Upper lobe of right lung (tissue), 1 donor: ENCODE data around the gene PLA2G1B. TPM values are rescaled to one million over a fixed set of nuclear protein-coding genes. Genes with fewer than 3 reads are reported as not detected.

Experiments used
- ATAC-seq: fragments of 200-7000 bp; cut with Tn5 transposase; one replicate; pipeline ENCODE4 v1.9.1; 2020; ENCODE audit warnings: mild to moderate bottlenecking, moderate library complexity
- DNase-seq: peaks from one replicate; pipeline ENCODE4 v3.0.0-alpha.2; 2020
- H3K27ac ChIP-seq: fragments of 200-600 bp; one replicate; pipeline ENCODE4 v1.8.0; 2022
- H3K27me3 ChIP-seq: fragments of 200-600 bp; one replicate; pipeline ENCODE4 v1.8.0; 2022; ENCODE audit warnings: mild to moderate bottlenecking
- H3K36me3 ChIP-seq: fragments of 200-600 bp; one replicate; pipeline ENCODE4 v1.8.0; 2022
- H3K4me1 ChIP-seq: fragments of 200-600 bp; one replicate; pipeline ENCODE4 v1.8.0; 2022
- H3K4me3 ChIP-seq: fragments of 200-600 bp; one replicate; pipeline ENCODE4 v1.8.0; 2022; ENCODE audit warnings: mild to moderate bottlenecking
- H3K9me3 ChIP-seq: fragments of 200-600 bp; one replicate; pipeline ENCODE4 v1.8.0; 2022
- intact Hi-C: fragments of 100-400 bp; cut with DNase I; formaldehyde crosslinking; loops from one replicate; pipeline ENCODE4 v1.11.0; 2022
- total RNA-seq: library from RNA; stranded (reverse); fragmentation: NEBNext Ultra II Directional; extraction: Animal tissue kit (Norgen Biotek cat#: 25700); gene quantifications from one replicate; pipeline ENCODE4 v1.2.1, GENCODE V29; 2021
- TF ChIP-seq, protein P1 (sequence below): fragments of 200-600 bp; IDR thresholded peaks from one replicate; pipeline ENCODE4 v1.8.0; 2022; ENCODE audit warnings: antibody characterized with exemption
- donor health status: DM: no; HTN: yes; CAD: no; lungs with severe emphysema.

PLA2G1B gene
- total RNA-seq, 1 donor from 2014 or later: 62.2 TPM

DNA sequence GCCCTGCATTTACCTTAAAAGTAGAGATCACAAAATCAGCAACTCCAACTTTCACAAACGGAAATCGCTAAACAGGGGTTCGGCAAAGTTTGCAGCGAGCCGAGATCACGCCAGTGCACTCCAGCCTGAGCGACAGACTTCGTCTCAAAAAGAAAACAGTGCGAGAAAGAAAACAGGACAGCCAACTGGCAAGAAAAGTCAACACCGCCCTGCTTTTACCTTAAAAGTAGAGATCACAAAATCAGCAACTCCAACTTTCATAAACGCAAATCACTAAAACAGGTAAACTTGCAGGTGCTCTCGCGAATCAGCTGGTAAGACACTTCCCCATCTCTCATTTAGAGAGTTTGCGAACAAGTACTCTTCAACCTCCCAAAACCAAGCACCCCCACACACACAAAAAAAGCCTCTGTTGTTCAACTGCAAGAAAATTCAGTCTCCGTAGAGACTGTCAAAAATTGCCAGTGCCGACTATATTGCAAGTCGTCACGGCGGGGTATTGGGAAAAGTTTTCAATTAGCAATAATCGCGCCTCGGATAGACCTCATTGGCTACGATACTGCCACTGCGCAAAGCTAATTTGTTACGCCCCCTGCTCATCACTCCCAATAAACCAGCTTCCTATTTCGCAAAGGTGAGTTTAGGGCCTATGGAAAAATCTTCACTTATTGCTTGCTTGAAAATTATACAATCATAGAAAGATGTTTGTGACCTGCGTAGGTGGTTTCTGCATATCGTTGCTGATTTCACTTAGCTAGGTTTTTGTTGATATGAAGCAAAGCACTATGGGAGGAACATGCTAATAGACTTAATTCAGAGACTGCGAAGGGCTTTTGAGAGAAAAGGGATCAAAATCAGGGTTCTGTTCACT is 34.7 kb downstream of the PLA2G1B start, which contains the start of gene RNU4-1:
Gene RNU4-1 (minus strand): TSS at position 577 of the 871 bp plus-strand sequence.
- Histone ChIP-seq H3K4me3 (peak within 1 kb of the TSS; percentile 63), H3K27ac (peak within 1 kb of the TSS; percentile 99), H3K9me3 (no peaks in the 10 kb centered on the region), H3K27me3 (no peaks in the 10 kb centered on the region), H3K36me3 (no peaks in the 10 kb centered on the region), H3K4me1 (no peaks in the 10 kb centered on the region)
- intact Hi-C loops: no loop called here
- TF ChIP-seq, protein P1, sequence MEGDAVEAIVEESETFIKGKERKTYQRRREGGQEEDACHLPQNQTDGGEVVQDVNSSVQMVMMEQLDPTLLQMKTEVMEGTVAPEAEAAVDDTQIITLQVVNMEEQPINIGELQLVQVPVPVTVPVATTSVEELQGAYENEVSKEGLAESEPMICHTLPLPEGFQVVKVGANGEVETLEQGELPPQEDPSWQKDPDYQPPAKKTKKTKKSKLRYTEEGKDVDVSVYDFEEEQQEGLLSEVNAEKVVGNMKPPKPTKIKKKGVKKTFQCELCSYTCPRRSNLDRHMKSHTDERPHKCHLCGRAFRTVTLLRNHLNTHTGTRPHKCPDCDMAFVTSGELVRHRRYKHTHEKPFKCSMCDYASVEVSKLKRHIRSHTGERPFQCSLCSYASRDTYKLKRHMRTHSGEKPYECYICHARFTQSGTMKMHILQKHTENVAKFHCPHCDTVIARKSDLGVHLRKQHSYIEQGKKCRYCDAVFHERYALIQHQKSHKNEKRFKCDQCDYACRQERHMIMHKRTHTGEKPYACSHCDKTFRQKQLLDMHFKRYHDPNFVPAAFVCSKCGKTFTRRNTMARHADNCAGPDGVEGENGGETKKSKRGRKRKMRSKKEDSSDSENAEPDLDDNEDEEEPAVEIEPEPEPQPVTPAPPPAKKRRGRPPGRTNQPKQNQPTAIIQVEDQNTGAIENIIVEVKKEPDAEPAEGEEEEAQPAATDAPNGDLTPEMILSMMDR: no peak
- DNase-seq (no peak), ATAC-seq (peak; percentile 55)

DNA sequence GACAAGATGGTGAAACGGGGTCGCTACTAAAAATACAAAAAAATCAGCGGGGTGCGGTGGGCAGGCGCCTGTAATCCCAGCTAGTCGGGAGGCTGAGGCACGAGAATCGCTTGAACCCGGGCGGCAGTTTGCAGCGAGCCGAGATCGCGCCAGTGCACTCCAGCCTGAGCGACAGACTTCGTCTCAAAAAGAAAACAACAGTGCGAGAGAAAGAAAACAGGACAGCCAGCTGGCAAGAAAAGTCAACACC is 35.2 kb downstream of the PLA2G1B start:
- DNase-seq (no peak), ATAC-seq (no peak)
- Histone ChIP-seq H3K4me1 (no peaks in the 10 kb centered on the region), H3K27me3 (no peaks in the 10 kb centered on the region), H3K27ac (peak overlapping the region; percentile 99), H3K9me3 (no peaks in the 10 kb centered on the region), H3K36me3 (no peaks in the 10 kb centered on the region), H3K4me3 (peak overlapping the region; percentile 63)
- TF ChIP-seq, protein P1: no peak
- intact Hi-C loops: no loop called here

DNA sequence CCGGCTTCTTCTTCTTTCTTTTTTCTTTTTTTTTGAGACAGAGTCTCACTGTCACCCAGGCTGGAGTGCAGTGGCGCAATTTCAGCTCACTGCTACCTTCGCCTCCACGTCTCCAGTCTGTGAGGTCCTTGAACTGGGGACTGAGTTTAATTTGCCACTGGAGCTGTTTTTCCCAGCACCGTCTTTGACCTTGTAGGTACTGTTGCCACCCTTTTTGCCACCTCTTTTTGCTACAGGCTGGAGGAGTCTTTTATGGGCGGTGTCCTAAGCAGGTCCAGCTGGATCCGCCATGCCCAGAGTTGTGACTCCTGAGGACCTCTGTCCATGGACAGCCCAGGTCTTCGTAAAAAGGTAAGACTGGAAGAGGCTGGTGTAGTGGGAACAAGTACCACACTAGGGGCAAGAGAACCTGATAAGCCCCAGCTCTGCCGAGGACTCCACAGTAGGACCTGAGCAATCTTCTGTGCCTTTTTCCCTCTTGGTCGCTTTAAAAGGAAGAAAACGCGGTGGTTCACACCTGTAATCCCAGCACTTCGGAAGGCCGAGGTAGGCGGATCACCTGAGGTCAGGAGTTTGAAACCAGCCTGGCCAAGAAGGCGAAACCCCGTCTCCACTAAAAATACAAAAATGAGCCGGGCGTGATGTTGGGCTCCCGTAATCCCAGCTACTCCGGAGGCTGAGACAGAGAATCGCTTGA is 36.8 kb downstream of the PLA2G1B start:
- Histone ChIP-seq H3K4me1 (no peaks in the 10 kb centered on the region), H3K27me3 (no peaks in the 10 kb centered on the region), H3K9me3 (no peaks in the 10 kb centered on the region), H3K4me3 (peak overlapping the region; percentile 35), H3K36me3 (no peaks in the 10 kb centered on the region), H3K27ac (peak overlapping the region; percentile 99)
- ATAC-seq (peak; percentile 36), DNase-seq (peak; percentile 68)
- intact Hi-C loops: no loop called here
- TF ChIP-seq, protein P1: no peak

DNA sequence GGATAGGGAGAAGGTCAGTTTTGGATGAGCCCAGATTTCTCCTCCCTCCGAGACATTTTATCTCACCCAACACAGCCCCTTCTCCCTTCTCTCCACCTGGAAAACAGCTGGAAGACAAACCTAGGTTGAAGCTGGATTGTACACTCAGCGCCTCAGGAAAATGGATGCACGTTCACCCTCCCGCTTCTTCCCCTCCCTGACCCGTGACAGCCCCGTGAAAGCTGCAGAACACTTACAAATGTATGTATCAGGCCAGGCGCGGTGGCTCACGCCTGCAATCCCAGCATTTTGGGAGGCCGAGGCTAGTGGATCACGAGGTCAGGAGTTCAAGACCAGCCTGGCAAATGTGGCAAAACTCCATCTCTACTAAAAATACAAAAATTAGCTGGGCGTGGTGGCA is 40.1 kb downstream of the PLA2G1B start:
- no peaks in the 10 kb centered on the region for H3K27me3 ChIP-seq
- H3K4me3 ChIP-seq: no peak overlapping the region
- DNase-seq (no peak), ATAC-seq (no peak)
- H3K9me3 ChIP-seq: no peaks in the 10 kb centered on the region
- intact Hi-C loops: no loop called here
- TF ChIP-seq, protein P1: no peak
- H3K4me1 ChIP-seq: no peaks in the 10 kb centered on the region
- no peaks in the 10 kb centered on the region for H3K36me3 ChIP-seq
- H3K27ac ChIP-seq: no peak overlapping the region

DNA sequence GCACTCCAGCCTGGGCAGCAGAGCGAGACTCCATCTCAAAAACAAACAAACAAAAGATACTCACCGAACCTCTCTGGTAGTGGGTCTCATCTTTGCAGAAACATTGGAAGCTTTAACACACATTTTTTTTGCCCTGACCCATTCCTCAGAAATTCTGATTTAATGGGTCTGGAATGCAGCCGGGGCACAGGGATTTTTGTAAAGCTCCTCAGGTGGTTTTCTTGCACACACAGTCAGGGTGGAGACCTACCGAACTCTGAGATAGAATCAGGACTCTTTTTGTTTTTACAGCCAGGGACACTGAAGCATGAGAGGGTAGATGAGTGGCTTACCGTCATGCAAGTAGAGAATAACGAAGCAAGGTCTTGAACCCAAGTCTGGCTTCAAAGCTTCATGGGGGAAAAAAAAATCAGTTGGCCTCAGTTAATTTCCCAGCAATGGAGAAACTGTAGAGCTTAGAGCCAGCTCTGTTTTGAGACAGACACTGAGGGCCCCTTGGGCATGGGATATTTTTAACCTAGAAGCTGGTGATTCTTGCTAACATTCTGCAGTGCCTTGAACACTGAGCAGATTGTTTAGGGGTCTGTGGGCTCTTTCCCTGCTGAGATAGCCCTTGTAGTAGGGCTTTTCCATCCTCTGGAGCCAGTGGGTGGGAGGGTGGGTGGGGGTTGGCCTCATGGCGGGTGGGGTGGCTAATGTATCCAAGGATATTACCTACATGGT is 40.6 kb downstream of the PLA2G1B start:
- TF ChIP-seq, protein P1: no peak
- ATAC-seq (no peak), DNase-seq (no peak)

More for the DNA sequence above, 40.6 kb downstream of the PLA2G1B start:
- Histone ChIP-seq H3K4me3 (no peak overlapping the region), H3K36me3 (no peaks in the 10 kb centered on the region), H3K9me3 (no peaks in the 10 kb centered on the region), H3K27me3 (no peaks in the 10 kb centered on the region), H3K4me1 (no peaks in the 10 kb centered on the region), H3K27ac (no peak overlapping the region)
- intact Hi-C loops: no loop called here
